ENCODE measurements around the gene NEU3.

NEU3 gene, protein sequence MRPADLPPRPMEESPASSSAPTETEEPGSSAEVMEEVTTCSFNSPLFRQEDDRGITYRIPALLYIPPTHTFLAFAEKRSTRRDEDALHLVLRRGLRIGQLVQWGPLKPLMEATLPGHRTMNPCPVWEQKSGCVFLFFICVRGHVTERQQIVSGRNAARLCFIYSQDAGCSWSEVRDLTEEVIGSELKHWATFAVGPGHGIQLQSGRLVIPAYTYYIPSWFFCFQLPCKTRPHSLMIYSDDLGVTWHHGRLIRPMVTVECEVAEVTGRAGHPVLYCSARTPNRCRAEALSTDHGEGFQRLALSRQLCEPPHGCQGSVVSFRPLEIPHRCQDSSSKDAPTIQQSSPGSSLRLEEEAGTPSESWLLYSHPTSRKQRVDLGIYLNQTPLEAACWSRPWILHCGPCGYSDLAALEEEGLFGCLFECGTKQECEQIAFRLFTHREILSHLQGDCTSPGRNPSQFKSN

DNA sequence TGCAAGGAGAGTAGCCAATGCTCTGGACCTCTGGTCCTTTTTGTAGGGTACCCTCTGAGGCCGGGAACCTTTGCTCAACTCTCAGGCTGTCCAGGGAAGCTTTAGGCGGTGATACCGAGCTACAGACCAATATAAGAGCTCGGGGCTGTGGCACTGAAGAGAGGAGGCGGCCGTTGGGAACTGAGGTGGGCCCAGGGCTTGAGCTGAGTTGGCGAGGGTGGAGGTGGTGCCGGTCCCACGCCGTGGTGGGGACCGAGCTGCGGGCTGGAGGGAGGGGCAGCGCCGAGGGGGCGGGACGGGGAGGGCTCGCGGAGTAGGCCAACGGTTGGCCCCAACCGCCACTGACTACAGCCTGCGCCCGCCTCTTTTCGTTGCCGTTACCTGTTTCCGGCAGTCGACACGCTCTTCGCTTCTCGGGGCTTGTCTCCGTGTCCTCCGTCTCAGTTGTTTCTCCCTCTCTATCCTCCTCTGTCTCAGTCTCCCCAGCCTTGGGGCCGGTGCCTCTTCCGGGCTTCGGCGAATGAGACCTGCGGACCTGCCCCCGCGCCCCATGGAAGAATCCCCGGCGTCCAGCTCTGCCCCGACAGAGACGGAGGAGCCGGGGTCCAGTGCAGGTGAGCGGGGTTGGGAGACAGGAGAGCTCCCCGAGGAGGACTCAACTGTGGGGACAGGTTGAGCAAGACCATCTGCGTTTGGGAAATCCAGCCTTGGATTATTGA, at the start of gene NEU3:
TSS of gene NEU3 (plus strand) at position 393 of the 719 bp plus-strand sequence. CDS start at position 521, 128 bp downstream.
- no peaks in the 10 kb centered on the region for H3K9me3 Mint-ChIP-seq
- peaks cover 40% of the 10 kb centered on the region for H3K4me1 Mint-ChIP-seq (ENCODE audit: low read depth)
- H3K27me3 Mint-ChIP-seq = no peaks in the 10 kb centered on the region
- intact Hi-C loops (cut with micrococcal nuclease) = loop anchor here (2.0 kb wide), 1 partner anchor 40 kb away; the partner anchor contains the start of genes SPCS2 and XRRA1
- H3K36me3 Mint-ChIP-seq (ENCODE audit: low read depth) = peaks cover 26% of the 10 kb centered on the region
- H3K4me3 Mint-ChIP-seq = peak within 1 kb of the TSS; percentile 98
- peak within 1 kb of the TSS; percentile 93 for H3K27ac Mint-ChIP-seq

DNA sequence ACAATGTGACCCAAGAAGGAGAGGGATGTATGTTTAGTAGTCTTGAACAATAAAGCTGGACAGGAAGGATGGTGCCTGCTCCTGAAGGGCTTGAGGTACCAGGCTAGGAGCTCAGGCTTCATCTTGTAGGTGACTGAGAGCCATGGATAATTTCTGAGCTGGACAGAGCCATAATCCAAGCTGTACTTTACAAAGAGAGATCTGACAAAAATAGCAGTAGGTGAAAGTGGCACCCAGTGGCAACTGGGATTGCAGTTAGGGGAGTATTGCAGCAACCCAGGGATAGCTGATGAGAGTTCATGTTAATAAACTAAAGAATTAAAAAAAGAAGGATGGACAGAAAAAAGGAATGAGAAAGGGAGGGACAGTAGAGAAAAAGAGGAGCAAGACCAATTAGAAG, 47.2 kb upstream of the NEU3 start:
- Mint-ChIP-seq H3K36me3 (ENCODE audit: low read depth) (peaks cover 68% of the 10 kb centered on the region), H3K9me3 (no peaks in the 10 kb centered on the region), H3K4me3 (no peak overlapping the region), H3K27ac (no peak overlapping the region), H3K27me3 (no peaks in the 10 kb centered on the region), H3K4me1 (ENCODE audit: low read depth) (peaks cover 22% of the 10 kb centered on the region)
- intact Hi-C loops (cut with micrococcal nuclease) = no loop called here

DNA sequence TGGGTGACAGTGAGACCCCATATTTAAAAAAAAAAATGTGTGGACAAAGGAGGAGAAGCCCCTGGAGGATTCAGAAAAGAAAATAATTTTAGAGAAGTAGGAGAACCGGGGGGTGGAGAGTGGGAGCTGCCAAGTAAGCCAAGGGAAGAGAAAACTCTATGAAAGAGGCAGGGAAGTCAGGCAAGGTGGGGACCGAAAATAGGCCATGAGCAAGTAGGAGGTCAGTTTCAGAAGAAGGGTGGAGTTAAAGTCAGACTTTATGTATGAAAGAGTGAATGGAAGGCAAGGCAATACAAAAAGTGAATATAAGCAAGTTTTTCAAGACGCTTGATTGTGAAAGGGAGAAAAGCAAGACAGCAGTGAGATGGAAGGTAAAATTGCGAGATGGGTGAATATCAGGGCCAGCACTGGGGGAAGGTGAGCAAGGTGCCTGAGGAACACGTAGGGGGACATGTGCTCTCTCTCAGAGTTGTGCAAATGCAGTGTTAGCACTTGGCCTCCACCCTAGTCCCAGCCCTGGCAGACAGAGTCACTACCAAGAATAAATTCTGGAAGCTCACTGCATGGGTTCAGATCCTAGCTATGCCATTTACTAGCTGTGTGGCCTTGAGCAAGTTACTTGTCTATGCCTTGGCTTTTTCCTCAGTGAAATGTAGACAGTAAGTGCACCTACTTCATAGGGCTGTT, 46.5 kb upstream of the NEU3 start:
- Mint-ChIP-seq H3K4me1 (ENCODE audit: low read depth) (peaks cover 23% of the 10 kb centered on the region), H3K27ac (no peak overlapping the region), H3K27me3 (no peaks in the 10 kb centered on the region), H3K9me3 (no peaks in the 10 kb centered on the region), H3K36me3 (ENCODE audit: low read depth) (peaks cover 65% of the 10 kb centered on the region), H3K4me3 (no peak overlapping the region)
- intact Hi-C loops (cut with micrococcal nuclease) = no loop called here

DNA sequence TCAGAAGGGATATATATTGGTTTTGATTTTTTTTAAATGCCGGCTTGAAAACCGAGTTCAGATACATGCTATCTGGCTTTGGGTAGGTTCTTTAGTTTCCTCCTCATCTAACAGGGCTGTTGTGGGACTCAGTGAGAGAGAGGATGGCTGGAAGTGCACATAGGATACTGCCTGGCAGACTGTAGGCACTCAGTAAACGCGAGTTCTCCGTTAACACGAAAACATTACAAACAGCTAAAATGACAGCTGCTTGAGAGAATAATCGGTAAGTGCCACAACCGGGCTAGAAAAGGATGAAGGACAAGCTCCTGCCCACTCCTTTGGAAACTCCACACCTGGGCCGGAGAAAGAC, 40.2 kb upstream of the NEU3 start:
- H3K27ac Mint-ChIP-seq = peak overlapping the region; percentile 96
- H3K4me3 Mint-ChIP-seq = peak overlapping the region; percentile 85
- no peaks in the 10 kb centered on the region for H3K27me3 Mint-ChIP-seq
- peaks cover 49% of the 10 kb centered on the region for H3K4me1 Mint-ChIP-seq (ENCODE audit: low read depth)
- intact Hi-C loops (cut with micrococcal nuclease) = loop anchor here (2.0 kb wide), 1 partner anchor 40 kb away; the partner anchor contains the start of gene NEU3
- peaks cover 52% of the 10 kb centered on the region for H3K36me3 Mint-ChIP-seq (ENCODE audit: low read depth)
- H3K9me3 Mint-ChIP-seq = no peaks in the 10 kb centered on the region

DNA sequence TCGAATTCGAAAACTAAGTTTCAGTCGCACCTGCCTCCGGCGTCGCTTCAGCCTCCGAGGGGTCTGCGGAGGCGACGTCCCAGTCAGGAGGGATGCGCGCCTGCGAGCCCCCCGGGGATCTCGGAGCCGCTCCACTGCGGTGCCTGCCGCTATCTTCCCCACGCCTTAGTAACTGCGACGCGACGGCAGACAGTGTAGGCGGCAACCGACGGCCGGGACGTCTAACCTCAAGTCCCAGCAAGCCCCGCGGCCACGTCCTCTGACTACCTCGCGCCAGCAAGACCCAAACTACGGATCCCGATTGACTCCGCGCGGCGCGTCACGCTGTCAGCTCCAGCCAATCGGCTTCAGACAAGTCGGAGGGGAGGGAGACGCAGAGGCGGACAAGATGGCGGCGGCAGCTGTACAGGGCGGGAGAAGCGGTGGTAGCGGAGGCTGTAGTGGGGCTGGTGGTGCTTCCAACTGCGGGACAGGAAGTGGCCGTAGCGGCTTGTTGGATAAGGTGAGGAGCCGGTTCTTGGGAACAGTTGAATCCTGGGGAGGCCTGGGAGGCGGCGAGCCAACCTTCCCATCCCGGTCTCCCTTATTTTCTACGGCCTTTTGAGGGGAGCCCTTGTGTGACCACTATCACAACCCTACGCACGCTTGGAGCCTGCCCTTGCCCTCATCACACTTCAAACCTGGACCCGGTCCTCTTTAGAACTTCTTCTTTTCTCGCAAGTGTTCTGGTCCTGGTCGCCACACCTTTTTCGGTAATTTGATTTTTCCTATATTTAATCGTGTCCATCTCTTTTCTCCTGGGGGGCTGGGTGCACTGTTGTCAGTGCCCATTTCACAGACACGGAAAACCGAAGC, 39.6 kb upstream of the NEU3 start, which contains the start of the genes SPCS2 and XRRA1:
TSS of gene SPCS2 (plus strand) at position 369 of the 855 bp plus-strand sequence. CDS start at position 389, 20 bp downstream.
TSS of gene XRRA1 (minus strand) at position 194 of the 855 bp plus-strand sequence. CDS start 8,213 bp downstream, outside the sequence.
- Mint-ChIP-seq H3K27ac (peak within 1 kb of the TSS; percentile 96), H3K27me3 (no peaks in the 10 kb centered on the region), H3K9me3 (no peaks in the 10 kb centered on the region), H3K4me1 (ENCODE audit: low read depth) (peaks cover 49% of the 10 kb centered on the region), H3K36me3 (ENCODE audit: low read depth) (peaks cover 54% of the 10 kb centered on the region), H3K4me3 (peak within 1 kb of the TSS; percentile 85)
- intact Hi-C loops (cut with micrococcal nuclease) = loop anchor here (2.0 kb wide), 1 partner anchor 40 kb away; the partner anchor contains the start of gene NEU3

DNA sequence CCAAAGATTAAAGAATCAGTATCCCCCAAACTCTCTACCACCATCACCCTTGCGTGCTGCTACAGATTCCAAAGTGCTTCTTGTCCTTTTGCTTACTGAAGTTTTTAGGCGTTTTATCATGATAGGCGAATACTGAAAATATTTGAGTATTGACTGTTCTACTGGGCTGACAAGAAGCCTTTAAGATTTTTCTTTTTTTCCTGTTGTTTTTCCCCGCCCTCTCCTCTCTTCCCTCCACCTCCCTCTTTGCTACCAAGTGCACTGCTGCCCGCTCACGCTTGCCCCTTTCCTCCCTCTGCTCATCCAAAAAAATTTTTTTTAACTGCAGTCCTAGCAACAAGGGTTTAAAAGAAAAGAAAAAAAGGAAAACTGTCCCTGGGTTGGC, 39.0 kb upstream of the NEU3 start:
- Mint-ChIP-seq H3K4me3 (peak overlapping the region; percentile 85), H3K36me3 (ENCODE audit: low read depth) (peaks cover 60% of the 10 kb centered on the region), H3K9me3 (no peaks in the 10 kb centered on the region), H3K27ac (peak overlapping the region; percentile 96), H3K27me3 (no peaks in the 10 kb centered on the region), H3K4me1 (ENCODE audit: low read depth) (peaks cover 51% of the 10 kb centered on the region)
- intact Hi-C loops (cut with micrococcal nuclease) = loop anchor here (2.0 kb wide), 1 partner anchor 39 kb away; the partner anchor contains the start of gene NEU3

DNA sequence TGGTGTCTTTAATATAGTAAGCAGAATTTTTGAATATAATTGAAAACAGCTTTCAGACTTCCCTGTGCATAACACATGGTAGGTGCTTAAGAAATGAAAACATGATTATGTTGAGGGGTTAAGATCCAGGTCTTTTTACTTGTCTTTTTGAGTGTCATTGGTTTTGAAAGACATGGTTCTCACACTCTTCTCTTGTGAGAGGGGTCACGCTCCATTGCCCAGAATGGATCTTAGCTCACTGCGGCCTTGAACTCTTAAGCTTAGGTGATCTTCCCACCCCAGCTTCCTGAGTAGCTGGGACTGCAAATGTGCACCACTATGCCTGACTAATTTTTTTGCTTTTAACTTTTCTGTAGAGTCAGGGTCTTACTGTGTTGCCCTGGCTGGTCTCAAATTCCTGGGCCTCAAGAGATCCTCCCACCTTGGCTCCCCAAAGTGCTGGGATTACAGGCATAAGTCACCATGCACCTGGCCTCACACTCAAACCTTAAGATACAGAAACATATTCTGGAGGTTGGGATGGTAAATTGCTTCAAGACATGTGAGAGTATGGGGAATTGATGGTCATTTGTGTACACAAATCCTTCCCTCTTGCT, 38.3 kb upstream of the NEU3 start:
- peaks cover 48% of the 10 kb centered on the region for H3K4me1 Mint-ChIP-seq (ENCODE audit: low read depth)
- H3K27ac Mint-ChIP-seq = peak overlapping the region; percentile 96
- H3K36me3 Mint-ChIP-seq (ENCODE audit: low read depth) = peaks cover 64% of the 10 kb centered on the region
- intact Hi-C loops (cut with micrococcal nuclease) = no loop called here
- no peaks in the 10 kb centered on the region for H3K27me3 Mint-ChIP-seq
- H3K4me3 Mint-ChIP-seq = peak overlapping the region; percentile 85
- H3K9me3 Mint-ChIP-seq = no peaks in the 10 kb centered on the region

DNA sequence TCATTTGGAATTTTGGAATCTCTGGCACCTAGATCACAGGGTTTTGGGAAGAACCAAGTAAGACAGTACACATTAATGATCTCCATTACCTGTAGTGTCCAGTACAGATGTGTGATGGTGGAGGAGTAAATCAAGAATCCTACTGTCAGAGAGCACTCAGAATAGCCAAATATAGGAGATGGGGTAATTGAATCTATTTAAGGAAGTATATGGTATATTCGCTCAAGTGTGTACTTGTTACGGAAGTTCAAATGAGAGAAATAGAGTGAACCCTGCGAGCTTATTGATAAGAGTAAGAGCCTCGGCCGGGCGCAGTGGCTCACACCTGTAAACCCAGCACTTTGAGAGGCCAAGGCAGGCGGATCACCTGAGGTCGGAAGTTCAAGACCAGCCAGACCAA, 37.5 kb upstream of the NEU3 start:
- peak overlapping the region; percentile 50 for H3K27ac Mint-ChIP-seq
- no peaks in the 10 kb centered on the region for H3K27me3 Mint-ChIP-seq
- no peak overlapping the region for H3K4me3 Mint-ChIP-seq
- intact Hi-C loops (cut with micrococcal nuclease) = no loop called here
- peaks cover 49% of the 10 kb centered on the region for H3K4me1 Mint-ChIP-seq (ENCODE audit: low read depth)
- no peaks in the 10 kb centered on the region for H3K9me3 Mint-ChIP-seq
- peaks cover 67% of the 10 kb centered on the region for H3K36me3 Mint-ChIP-seq (ENCODE audit: low read depth)

DNA sequence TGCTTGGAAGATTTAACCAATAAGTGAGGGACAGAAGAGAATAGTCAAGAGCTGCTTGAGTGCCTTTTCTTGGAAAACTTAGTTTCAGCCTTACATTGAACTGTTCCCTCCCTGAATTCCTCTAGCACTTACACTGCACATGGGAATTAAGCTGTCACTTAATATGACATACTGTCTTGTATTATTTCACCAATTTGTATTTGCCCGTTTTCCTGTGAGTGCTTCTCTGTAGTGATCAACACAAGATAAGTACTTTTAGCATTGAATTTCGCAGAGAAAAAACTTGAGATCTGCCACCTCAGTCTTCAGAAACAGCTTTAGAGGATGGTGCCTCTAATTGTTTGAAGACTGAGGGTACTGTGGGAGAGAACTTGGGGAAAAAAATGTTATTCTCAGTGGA, 36.0 kb upstream of the NEU3 start:
- Mint-ChIP-seq H3K27me3 (no peaks in the 10 kb centered on the region), H3K9me3 (no peaks in the 10 kb centered on the region), H3K36me3 (ENCODE audit: low read depth) (peaks cover 73% of the 10 kb centered on the region), H3K27ac (no peak overlapping the region), H3K4me1 (ENCODE audit: low read depth) (peaks cover 57% of the 10 kb centered on the region), H3K4me3 (no peak overlapping the region)
- intact Hi-C loops (cut with micrococcal nuclease) = no loop called here

DNA sequence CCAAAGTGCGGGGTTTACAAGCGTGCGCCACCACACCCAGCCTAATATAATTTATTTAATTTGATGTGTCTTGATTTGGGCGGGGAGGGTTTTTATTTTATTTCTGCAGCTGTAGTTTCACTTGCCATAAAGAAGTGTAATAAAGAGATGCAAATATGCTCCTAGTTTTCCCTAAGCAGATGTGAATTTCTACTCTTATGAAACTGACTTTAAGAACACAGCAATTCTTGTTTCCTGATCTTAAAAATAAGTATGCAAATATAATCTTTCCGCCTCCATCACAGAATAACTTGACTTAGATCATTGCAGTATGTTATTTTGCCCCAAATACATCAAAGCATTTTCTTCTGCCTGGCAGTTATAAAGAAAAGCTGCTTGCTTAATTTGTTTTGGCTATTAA, 35.3 kb upstream of the NEU3 start:
- H3K36me3 Mint-ChIP-seq (ENCODE audit: low read depth) = peaks cover 78% of the 10 kb centered on the region
- peaks cover 64% of the 10 kb centered on the region for H3K4me1 Mint-ChIP-seq (ENCODE audit: low read depth)
- H3K9me3 Mint-ChIP-seq = no peaks in the 10 kb centered on the region
- H3K27me3 Mint-ChIP-seq = no peaks in the 10 kb centered on the region
- H3K4me3 Mint-ChIP-seq = no peak overlapping the region
- H3K27ac Mint-ChIP-seq = no peak overlapping the region
- intact Hi-C loops (cut with micrococcal nuclease) = no loop called here

DNA sequence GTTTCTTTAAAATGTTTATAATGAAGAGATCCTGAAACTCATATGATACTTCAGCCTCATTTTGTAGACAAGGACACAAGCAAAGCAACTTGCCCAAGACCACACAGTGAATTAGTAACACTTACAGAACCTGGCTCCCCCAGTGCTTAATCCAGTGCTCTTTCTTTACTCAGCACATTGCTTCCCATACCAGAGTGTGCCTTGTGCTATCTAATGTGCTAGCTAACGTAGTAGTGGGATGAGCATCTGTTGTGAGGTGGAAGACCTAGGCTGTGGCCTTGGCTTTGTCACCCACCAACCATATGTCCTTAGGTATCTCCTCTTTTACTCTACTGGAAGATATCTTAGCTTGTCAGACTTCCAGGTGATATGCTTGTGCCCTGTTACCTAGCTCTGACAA, 34.5 kb upstream of the NEU3 start:
- peaks cover 72% of the 10 kb centered on the region for H3K4me1 Mint-ChIP-seq (ENCODE audit: low read depth)
- H3K4me3 Mint-ChIP-seq = no peak overlapping the region
- peaks cover 80% of the 10 kb centered on the region for H3K36me3 Mint-ChIP-seq (ENCODE audit: low read depth)
- H3K27me3 Mint-ChIP-seq = no peaks in the 10 kb centered on the region
- intact Hi-C loops (cut with micrococcal nuclease) = no loop called here
- H3K27ac Mint-ChIP-seq = no peak overlapping the region
- H3K9me3 Mint-ChIP-seq = no peaks in the 10 kb centered on the region

DNA sequence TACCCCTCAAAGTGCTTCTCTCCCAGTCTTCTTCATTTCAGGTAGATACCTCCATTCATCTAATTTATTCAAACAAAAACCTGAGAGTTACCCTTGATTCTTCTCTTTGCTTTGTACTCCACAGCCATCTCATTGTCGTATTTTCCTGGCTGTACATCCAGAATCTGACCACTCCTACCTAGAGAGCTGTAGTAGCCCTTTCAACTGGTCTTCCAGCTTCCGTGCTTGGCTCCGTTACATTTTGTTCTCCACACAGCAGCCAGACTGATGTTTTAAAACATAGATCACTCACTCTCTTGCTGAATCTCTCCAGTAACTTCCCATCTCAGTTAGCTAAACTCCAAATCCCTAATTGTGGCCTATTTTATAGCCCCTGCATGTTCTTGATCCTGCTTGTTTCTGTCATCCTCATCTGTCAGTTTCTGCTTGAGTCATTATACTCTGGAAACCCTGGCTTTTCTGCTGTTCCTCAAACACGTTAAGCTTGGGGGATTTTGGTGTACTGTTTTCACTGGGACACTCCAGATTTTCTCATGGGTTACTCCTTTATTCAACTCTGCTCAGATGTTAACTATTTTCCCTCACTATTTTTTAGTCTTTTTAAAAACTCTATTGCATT, 32.2 kb upstream of the NEU3 start:
- Mint-ChIP-seq H3K9me3 (no peaks in the 10 kb centered on the region), H3K27ac (peak overlapping the region; percentile 12), H3K36me3 (ENCODE audit: low read depth) (peaks cover 79% of the 10 kb centered on the region), H3K27me3 (no peaks in the 10 kb centered on the region), H3K4me3 (no peak overlapping the region), H3K4me1 (ENCODE audit: low read depth) (peaks cover 66% of the 10 kb centered on the region)
- intact Hi-C loops (cut with micrococcal nuclease) = no loop called here

All from dendritic cell treated with granulocyte-macrophage colony-stimulating factor and Interleukin-4, amounts not matched to agents 40 ng/mL and 50 ng/mL, for 4 days (primary cell).